HL-60 (cell line): Measurements from ENCODE around the gene VTCN1.

ENCODE experiments used
- DNase-seq, 2 experiments: peaks; one replicate each; pipeline ENCODE4 v3.0.0-alpha.2; 2010 to 2020; ENCODE audit warnings: low read depth in 1 of 2, low spot score in 1 of 2
- H3K27ac ChIP-seq: fragments of 250-450 bp; sonication (Bioruptor Pico); replicated peaks from 2 replicates; pipeline ENCODE4 v1.5.1; 2020; ENCODE audit warnings: mild to moderate bottlenecking, moderate library complexity
- H3K27me3 ChIP-seq: fragments of 250-450 bp; sonication (Bioruptor Pico); 2 replicates; pipeline ENCODE4 v1.5.1; 2021; ENCODE audit warnings: mild to moderate bottlenecking, moderate library complexity; ENCODE audit not compliant: insufficient read depth, poor library complexity, severe bottlenecking
- H3K4me3 ChIP-seq: replicated peaks from 2 replicates; pipeline ENCODE4 v1.5.1; 2011; ENCODE audit warnings: mild to moderate bottlenecking, control low read depth, low read length; ENCODE audit not compliant: insufficient read depth
- GABPA ChIP-seq: IDR thresholded peaks from 2 replicates; pipeline ENCODE4 v1.6.1; 2012; ENCODE audit warnings: low read depth
- POLR2AphosphoS5 ChIP-seq: IDR thresholded peaks from 2 replicates; pipeline ENCODE4 v1.6.1; 2012; ENCODE audit warnings: low read depth
- SPI1 ChIP-seq: IDR thresholded peaks from 2 replicates; pipeline ENCODE4 v1.6.1; 2012; ENCODE audit warnings: low read depth, mild to moderate bottlenecking, borderline replicate concordance
- TF ChIP-seq, protein P1 (sequence below): IDR thresholded peaks from one replicate; pipeline ENCODE4 v1.5.1; 2011; ENCODE audit warnings: low read length, control low read depth, inconsistent platforms; ENCODE audit not compliant: insufficient read depth
- TF ChIP-seq, protein P2 (sequence below): IDR thresholded peaks from 2 replicates; pipeline ENCODE4 v1.6.1; 2012; ENCODE audit warnings: low read depth; ENCODE audit not compliant: insufficient replicate concordance

VTCN1 gene

DNA sequence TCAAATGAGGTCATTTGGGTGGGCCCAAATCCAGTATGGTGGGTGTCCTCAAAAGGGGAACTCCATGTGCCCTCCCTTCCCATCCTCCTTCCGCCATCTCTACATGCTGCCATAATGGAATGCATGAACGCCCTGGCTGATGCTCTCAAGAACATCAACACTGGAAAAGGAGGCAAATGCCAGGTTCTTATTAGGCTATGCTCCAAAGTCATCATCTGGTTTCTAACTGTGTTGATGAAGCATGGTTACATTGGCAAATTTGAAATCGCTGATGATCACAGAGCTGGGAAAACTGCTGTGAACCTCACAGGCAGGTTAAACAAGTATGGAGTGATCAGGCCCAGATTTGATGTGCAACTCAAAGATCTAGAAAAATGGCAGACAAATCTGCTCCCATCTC lies 72.6 kb downstream of the VTCN1 start:
- H3K4me3 ChIP-seq = no peak overlapping the region
- no peak for DNase-seq
- TF ChIP-seq POLR2AphosphoS5 (no peak), SPI1 (no peak), GABPA (no peak)
- TF ChIP-seq, protein P1, sequence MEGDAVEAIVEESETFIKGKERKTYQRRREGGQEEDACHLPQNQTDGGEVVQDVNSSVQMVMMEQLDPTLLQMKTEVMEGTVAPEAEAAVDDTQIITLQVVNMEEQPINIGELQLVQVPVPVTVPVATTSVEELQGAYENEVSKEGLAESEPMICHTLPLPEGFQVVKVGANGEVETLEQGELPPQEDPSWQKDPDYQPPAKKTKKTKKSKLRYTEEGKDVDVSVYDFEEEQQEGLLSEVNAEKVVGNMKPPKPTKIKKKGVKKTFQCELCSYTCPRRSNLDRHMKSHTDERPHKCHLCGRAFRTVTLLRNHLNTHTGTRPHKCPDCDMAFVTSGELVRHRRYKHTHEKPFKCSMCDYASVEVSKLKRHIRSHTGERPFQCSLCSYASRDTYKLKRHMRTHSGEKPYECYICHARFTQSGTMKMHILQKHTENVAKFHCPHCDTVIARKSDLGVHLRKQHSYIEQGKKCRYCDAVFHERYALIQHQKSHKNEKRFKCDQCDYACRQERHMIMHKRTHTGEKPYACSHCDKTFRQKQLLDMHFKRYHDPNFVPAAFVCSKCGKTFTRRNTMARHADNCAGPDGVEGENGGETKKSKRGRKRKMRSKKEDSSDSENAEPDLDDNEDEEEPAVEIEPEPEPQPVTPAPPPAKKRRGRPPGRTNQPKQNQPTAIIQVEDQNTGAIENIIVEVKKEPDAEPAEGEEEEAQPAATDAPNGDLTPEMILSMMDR = no peak
- TF ChIP-seq, protein P2, sequence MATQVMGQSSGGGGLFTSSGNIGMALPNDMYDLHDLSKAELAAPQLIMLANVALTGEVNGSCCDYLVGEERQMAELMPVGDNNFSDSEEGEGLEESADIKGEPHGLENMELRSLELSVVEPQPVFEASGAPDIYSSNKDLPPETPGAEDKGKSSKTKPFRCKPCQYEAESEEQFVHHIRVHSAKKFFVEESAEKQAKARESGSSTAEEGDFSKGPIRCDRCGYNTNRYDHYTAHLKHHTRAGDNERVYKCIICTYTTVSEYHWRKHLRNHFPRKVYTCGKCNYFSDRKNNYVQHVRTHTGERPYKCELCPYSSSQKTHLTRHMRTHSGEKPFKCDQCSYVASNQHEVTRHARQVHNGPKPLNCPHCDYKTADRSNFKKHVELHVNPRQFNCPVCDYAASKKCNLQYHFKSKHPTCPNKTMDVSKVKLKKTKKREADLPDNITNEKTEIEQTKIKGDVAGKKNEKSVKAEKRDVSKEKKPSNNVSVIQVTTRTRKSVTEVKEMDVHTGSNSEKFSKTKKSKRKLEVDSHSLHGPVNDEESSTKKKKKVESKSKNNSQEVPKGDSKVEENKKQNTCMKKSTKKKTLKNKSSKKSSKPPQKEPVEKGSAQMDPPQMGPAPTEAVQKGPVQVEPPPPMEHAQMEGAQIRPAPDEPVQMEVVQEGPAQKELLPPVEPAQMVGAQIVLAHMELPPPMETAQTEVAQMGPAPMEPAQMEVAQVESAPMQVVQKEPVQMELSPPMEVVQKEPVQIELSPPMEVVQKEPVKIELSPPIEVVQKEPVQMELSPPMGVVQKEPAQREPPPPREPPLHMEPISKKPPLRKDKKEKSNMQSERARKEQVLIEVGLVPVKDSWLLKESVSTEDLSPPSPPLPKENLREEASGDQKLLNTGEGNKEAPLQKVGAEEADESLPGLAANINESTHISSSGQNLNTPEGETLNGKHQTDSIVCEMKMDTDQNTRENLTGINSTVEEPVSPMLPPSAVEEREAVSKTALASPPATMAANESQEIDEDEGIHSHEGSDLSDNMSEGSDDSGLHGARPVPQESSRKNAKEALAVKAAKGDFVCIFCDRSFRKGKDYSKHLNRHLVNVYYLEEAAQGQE = no peak
- H3K27me3 ChIP-seq = no peaks in the 10 kb centered on the region
- no peak overlapping the region for H3K27ac ChIP-seq

DNA sequence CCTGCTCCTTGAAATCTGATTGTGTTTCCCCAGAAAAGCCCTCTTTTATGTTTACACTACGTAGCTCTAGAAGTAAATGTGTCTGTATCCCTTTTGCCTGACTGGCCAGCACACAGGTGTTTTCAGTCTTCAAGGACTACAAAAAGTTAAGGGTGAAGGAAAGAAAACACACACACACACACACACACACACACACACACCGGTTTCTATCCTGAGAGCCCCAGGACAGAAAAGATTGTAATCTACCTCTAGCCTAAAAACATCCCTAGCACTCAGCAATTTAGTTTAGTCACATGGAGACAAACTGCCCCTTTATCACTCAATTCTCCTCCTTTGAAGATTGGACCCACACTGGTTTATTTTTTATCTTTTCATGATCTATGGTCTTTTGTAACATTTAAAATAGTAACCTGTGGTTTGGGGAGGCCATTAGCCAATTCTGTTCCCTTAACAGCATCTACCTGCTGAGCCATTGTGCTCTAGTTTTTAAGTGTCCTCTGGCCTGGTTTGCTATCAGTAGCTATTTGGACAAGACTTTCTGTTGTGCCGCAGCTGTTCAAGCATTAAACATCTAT lies 73.4 kb downstream of the VTCN1 start:
- DNase-seq = no peak
- H3K27me3 ChIP-seq = no peaks in the 10 kb centered on the region
- TF ChIP-seq, protein P2 = no peak
- TF ChIP-seq POLR2AphosphoS5 (no peak), GABPA (no peak), SPI1 (no peak)
- TF ChIP-seq, protein P1 = no peak
- no peak overlapping the region for H3K4me3 ChIP-seq
- no peak overlapping the region for H3K27ac ChIP-seq

DNA sequence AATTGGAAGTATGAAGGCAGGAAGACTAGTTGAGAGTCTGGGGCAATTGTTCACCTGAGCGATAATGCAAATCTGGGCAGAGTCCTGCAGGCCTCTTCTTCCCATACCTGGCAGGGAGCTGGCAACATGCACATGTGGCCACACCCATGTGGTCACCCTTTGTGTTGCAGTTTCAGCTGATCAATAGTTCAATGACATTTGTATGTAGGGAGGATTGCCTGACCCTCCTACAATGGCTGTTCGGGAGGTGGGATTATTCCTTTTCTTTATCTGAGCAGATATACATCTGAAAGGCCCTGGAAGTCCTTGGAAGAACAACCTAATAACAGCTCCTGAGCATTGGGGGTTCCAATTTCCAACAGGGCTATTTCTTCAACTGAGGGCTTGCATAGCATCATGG lies 74.0 kb downstream of the VTCN1 start:
- no peak for DNase-seq
- TF ChIP-seq SPI1 = no peak
- TF ChIP-seq, protein P2 = no peak
- TF ChIP-seq POLR2AphosphoS5 = no peak
- TF ChIP-seq GABPA = no peak
- TF ChIP-seq, protein P1 = no peak
- H3K4me3 ChIP-seq = no peak overlapping the region
- H3K27ac ChIP-seq = no peak overlapping the region
- H3K27me3 ChIP-seq = no peaks in the 10 kb centered on the region
